ENCODE measurements around the gene MC3R.
"Not testable (repeated sequence)": the region's sequence is repeated elsewhere in the genome, so short reads cannot be mapped to it uniquely, and the experiment has no call there.

Gene MC3R

GRCh38 chr20:56247954-56248782 lies at the start of gene MC3R:
Gene MC3R, plus strand, starts transcription at chr20:56248732. Its CDS starts 112 bp downstream, at chr20:56248844.
- peak; percentile 15 to 20 for DNase-seq (ENCODE audit: low read depth in 2 of 2)

GRCh38 chr20:56200456-56200855 lies 48.1 kb upstream of the MC3R start:
- DNase-seq (ENCODE audit: low read depth in 2 of 2), result no peak

GRCh38 chr20:56202493-56203077 lies 45.9 kb upstream of the MC3R start:
- DNase-seq (ENCODE audit: low read depth in 2 of 2), result no peak

- DNase-seq (ENCODE audit: low read depth in 2 of 2), result no peak
Measured at GRCh38 chr20:56204206-56204605, 44.3 kb upstream of the MC3R start.

GRCh38 chr20:56205346-56205745 lies 43.2 kb upstream of the MC3R start:
- DNase-seq (ENCODE audit: low read depth in 2 of 2), result no peak

GRCh38 chr20:56207656-56208055 lies 40.9 kb upstream of the MC3R start:
- DNase-seq (ENCODE audit: low read depth in 2 of 2), result no peak

- no peak for DNase-seq (ENCODE audit: low read depth in 2 of 2)
Measured at GRCh38 chr20:56208121-56208520, 40.4 kb upstream of the MC3R start.

- DNase-seq (ENCODE audit: low read depth in 2 of 2), result no peak
Measured at GRCh38 chr20:56211051-56211450, 37.5 kb upstream of the MC3R start.

- no peak for DNase-seq (ENCODE audit: low read depth in 2 of 2)
Measured at GRCh38 chr20:56212091-56212490, 36.4 kb upstream of the MC3R start.

- no peak for DNase-seq (ENCODE audit: low read depth in 2 of 2)
Measured at GRCh38 chr20:56213321-56213720, 35.2 kb upstream of the MC3R start.

- no peak for DNase-seq (ENCODE audit: low read depth in 2 of 2)
Measured at GRCh38 chr20:56215115-56215514, 33.4 kb upstream of the MC3R start.

- no peak for DNase-seq (ENCODE audit: low read depth in 2 of 2)
Measured at GRCh38 chr20:56217829-56218228, 30.7 kb upstream of the MC3R start.

- not testable (repeated sequence) for DNase-seq (ENCODE audit: low read depth in 2 of 2)
Measured at GRCh38 chr20:56221186-56221585, 27.3 kb upstream of the MC3R start.

GRCh38 chr20:56222201-56222600 lies 26.3 kb upstream of the MC3R start:
- DNase-seq (ENCODE audit: low read depth in 2 of 2), result no peak

GRCh38 chr20:56222945-56223344 lies 25.6 kb upstream of the MC3R start:
- DNase-seq (ENCODE audit: low read depth in 2 of 2), result no peak

- no peak for DNase-seq (ENCODE audit: low read depth in 2 of 2)
Measured at GRCh38 chr20:56223352-56223751, 25.2 kb upstream of the MC3R start.

GRCh38 chr20:56228021-56228420 lies 20.5 kb upstream of the MC3R start:
- no peak for DNase-seq (ENCODE audit: low read depth in 2 of 2)

- no peak for DNase-seq (ENCODE audit: low read depth in 2 of 2)
Measured at GRCh38 chr20:56229812-56230211, 18.7 kb upstream of the MC3R start.

- no peak for DNase-seq (ENCODE audit: low read depth in 2 of 2)
Measured at GRCh38 chr20:56234110-56234509, 14.4 kb upstream of the MC3R start.

GRCh38 chr20:56237335-56237734 lies 11.2 kb upstream of the MC3R start:
- no peak for DNase-seq (ENCODE audit: low read depth in 2 of 2)

- DNase-seq (ENCODE audit: low read depth in 2 of 2), result no peak
Measured at GRCh38 chr20:56244259-56244658, 4.3 kb upstream of the MC3R start.

- no peak for DNase-seq (ENCODE audit: low read depth in 2 of 2)
Measured at GRCh38 chr20:56245761-56246160, 2.8 kb upstream of the MC3R start.

GRCh38 chr20:56249244-56249955 lies 868 bp downstream of the MC3R start:
- DNase-seq (ENCODE audit: low read depth in 2 of 2), result peak; percentile 14 to 37
